Nephron progenitor cell (in vitro differentiated cells): ENCODE data around the gene EFHC2.

Experiments used
- DNase-seq: peaks from one replicate; pipeline ENCODE4 v3.0.0; 2021
- H3K27ac Mint-ChIP-seq: 2 replicates; pipeline ENCODE4 v1.8.0; 2021; ENCODE audit warnings: mild to moderate bottlenecking, moderate library complexity, mixed read lengths
- H3K27me3 Mint-ChIP-seq: 2 replicates; pipeline ENCODE4 v1.8.0; 2021; ENCODE audit warnings: mild to moderate bottlenecking, low read depth, mixed read lengths; ENCODE audit not compliant: poor library complexity
- H3K36me3 Mint-ChIP-seq: 2 replicates; pipeline ENCODE4 v1.8.0; 2021; ENCODE audit warnings: low read depth, mixed read lengths
- H3K4me1 Mint-ChIP-seq: 2 replicates; pipeline ENCODE4 v1.8.0; 2021; ENCODE audit warnings: mixed read lengths
- H3K4me3 Mint-ChIP-seq: 2 replicates; pipeline ENCODE4 v1.8.0; 2021; ENCODE audit warnings: mild to moderate bottlenecking, moderate library complexity, mixed read lengths
- H3K9me3 Mint-ChIP-seq: 2 replicates; pipeline ENCODE4 v1.8.0; 2021; ENCODE audit warnings: mild to moderate bottlenecking, moderate library complexity, mixed read lengths
- CTCF ChIP-seq: fragments of 200-600 bp; sonication (generic); IDR thresholded peaks from 2 replicates; pipeline ENCODE4 v1.5.0; 2021; ENCODE audit warnings: antibody characterized with exemption

EFHC2 gene

GRCh38 chrX:44175455-44175854 is 168.0 kb downstream of the EFHC2 start:
- Mint-ChIP-seq H3K27ac (no peak overlapping the region), H3K4me3 (no peak overlapping the region), H3K4me1 (peaks cover 20% of the 10 kb centered on the region), H3K27me3 (peaks cover 4% of the 10 kb centered on the region), H3K36me3 (no peaks in the 10 kb centered on the region), H3K9me3 (peaks cover 50% of the 10 kb centered on the region)
- DNase-seq = no peak
- TF ChIP-seq CTCF = no peak

DNA sequence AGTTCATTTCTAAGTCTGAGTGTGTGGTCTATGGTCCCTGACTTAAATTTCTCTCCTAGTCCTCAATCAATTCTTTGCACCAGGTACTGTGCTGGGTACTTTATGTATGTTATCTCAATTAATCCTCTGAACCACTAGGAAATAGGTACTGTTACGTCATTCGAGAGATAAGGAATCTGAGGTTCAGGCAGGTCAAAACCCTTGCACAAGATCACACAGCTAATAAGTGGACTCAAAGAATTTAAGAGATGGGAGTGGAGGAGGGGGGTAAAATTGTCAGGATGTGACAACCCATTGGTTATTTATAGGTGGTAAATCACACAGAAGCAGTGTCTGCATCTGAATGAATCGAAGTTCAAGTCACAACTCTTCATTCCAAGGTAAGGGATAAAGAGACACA is 169.4 kb downstream of the EFHC2 start:
- H3K4me1 Mint-ChIP-seq = peaks cover 31% of the 10 kb centered on the region
- H3K27ac Mint-ChIP-seq = no peak overlapping the region
- no peaks in the 10 kb centered on the region for H3K36me3 Mint-ChIP-seq
- DNase-seq = no peak
- no peak overlapping the region for H3K4me3 Mint-ChIP-seq
- no peak for TF ChIP-seq CTCF
- H3K9me3 Mint-ChIP-seq = peaks cover 57% of the 10 kb centered on the region
- H3K27me3 Mint-ChIP-seq = peaks cover 4% of the 10 kb centered on the region

GRCh38 chrX:44173219-44173618 is 170.3 kb downstream of the EFHC2 start:
- DNase-seq = no peak
- peaks cover 4% of the 10 kb centered on the region for H3K36me3 Mint-ChIP-seq
- H3K27ac Mint-ChIP-seq = no peak overlapping the region
- H3K9me3 Mint-ChIP-seq = peaks cover 54% of the 10 kb centered on the region
- H3K4me3 Mint-ChIP-seq = no peak overlapping the region
- no peak for TF ChIP-seq CTCF
- H3K4me1 Mint-ChIP-seq = peaks cover 31% of the 10 kb centered on the region
- peaks cover 4% of the 10 kb centered on the region for H3K27me3 Mint-ChIP-seq

GRCh38 chrX:44167116-44167515 is 176.4 kb downstream of the EFHC2 start:
- Mint-ChIP-seq H3K4me3 (no peak overlapping the region), H3K4me1 (peaks cover 23% of the 10 kb centered on the region), H3K27ac (no peak overlapping the region), H3K9me3 (peaks cover 39% of the 10 kb centered on the region), H3K27me3 (peaks cover 3% of the 10 kb centered on the region), H3K36me3 (peaks cover 8% of the 10 kb centered on the region)
- no peak for TF ChIP-seq CTCF
- DNase-seq = no peak

DNA sequence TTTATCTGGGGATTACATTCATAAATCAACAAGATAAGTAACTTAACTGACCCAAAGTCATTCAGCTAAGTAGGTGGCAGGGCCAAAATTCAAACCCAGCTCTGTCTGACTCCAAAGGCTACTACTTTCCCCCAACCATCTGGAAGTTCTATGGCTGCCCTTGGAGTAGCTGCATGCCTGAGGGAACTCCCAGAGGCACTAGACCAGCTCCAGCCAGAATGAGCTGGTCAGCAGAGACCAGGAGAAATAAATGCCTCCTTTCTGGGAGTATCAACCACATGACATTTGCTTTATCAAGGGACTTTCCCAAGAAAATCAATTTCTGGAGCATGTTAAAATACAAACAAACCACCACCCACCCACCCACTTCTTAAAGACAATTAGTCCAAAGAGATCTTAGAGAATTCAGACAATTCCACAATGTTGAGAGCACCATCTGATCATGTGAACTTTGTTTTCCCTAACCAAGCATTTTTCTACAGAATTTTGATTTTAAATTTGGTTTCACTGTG is 180.5 kb downstream of the EFHC2 start:
- DNase-seq = no peak
- TF ChIP-seq CTCF = no peak
- peaks cover 4% of the 10 kb centered on the region for H3K36me3 Mint-ChIP-seq
- no peaks in the 10 kb centered on the region for H3K4me1 Mint-ChIP-seq
- H3K27me3 Mint-ChIP-seq = peaks cover 3% of the 10 kb centered on the region
- H3K9me3 Mint-ChIP-seq = peaks cover 38% of the 10 kb centered on the region
- H3K27ac Mint-ChIP-seq = no peak overlapping the region
- H3K4me3 Mint-ChIP-seq = no peak overlapping the region

GRCh38 chrX:44157858-44158257 is 185.6 kb downstream of the EFHC2 start:
- H3K4me3 Mint-ChIP-seq = no peak overlapping the region
- peaks cover 2% of the 10 kb centered on the region for H3K27me3 Mint-ChIP-seq
- DNase-seq = no peak
- no peaks in the 10 kb centered on the region for H3K4me1 Mint-ChIP-seq
- TF ChIP-seq CTCF = no peak
- H3K9me3 Mint-ChIP-seq = peaks cover 41% of the 10 kb centered on the region
- H3K27ac Mint-ChIP-seq = no peak overlapping the region
- H3K36me3 Mint-ChIP-seq = no peaks in the 10 kb centered on the region
